HG02798 (cell line): ENCODE results near the gene NFATC2.

ENCODE experiments used
- ATAC-seq: cut with Tn5 transposase; IDR thresholded peaks from one replicate; pipeline ENCODE4 v1.9.1; 2021; ENCODE audit warnings: mild to moderate bottlenecking; ENCODE audit not compliant: unreplicated experiment, poor library complexity

Gene NFATC2

DNA sequence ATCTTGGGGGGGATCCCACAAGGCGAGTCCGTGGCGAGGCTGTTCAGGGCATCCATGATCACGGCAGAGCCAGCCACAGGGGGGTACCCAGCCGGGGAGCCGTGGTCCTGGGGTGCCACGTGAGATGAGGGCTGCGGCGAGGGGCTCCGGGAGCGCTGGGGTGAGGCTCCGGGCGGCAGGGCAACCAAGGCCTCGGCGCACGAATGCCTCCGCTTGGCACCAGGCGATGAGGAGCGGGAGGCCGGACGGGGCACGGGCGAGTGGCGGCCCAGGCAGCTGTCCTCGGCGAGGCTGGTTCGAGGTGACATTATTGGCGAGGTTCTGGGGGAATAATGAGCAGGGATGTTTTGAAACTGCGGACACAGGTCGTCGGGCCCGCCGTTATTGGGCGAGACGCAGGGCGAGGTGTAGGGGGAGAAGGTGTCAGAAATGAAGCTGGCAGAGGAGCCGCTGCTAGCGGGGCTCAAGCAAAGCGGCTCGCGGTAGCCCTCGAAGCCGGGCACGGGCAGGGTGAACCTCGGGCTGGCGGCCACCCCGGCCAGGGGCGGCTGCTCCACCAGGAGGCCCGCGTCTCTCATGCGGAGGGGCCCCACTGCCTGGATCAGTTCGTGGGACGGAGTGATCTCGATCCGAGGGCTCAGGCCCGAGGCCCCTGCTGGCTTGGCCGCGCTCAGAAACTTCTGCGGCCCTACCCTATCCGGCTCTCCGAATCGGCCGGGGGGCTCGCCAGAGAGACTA lies 19.1 kb downstream of the NFATC2 start:
- ATAC-seq: no peak

DNA sequence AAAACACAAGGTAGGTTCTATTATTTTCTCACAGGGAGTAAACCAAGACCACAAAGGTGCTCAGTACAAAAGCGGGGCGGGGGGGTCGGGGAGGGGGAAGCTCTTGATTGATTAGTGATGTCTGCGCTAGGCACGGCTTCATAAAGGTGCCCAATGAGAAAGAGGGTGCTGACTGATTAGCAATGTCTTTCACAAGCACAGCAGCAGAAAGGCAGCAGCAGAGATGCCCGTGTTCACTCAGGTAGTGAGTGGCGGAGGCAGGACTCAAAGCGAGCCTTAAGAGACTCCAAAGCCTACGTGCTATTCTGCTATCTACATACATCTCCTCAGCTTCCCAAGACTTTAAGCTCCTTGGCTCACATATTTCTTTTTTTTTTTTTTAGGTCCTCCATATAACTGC lies 20.3 kb downstream of the NFATC2 start:
- no peak for ATAC-seq

DNA sequence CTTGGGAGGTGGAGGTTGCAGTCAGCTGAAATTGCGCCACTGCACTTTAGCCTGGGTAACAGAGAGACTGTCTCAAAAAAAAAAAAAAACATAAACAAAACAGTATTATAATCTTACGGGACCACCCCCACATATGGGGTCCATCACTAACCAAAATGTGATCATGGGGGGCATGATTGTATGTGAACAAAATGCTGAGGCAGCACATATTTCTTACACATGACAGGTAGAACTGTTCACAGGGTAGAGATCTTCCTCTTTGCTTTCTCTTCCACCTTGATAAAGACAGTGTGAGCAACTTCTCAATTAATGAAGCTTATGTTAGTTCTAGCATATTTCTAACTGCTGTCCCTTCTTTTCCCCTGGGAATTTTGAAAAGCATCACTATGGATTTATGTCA lies 24.7 kb downstream of the NFATC2 start:
- ATAC-seq: no peak

DNA sequence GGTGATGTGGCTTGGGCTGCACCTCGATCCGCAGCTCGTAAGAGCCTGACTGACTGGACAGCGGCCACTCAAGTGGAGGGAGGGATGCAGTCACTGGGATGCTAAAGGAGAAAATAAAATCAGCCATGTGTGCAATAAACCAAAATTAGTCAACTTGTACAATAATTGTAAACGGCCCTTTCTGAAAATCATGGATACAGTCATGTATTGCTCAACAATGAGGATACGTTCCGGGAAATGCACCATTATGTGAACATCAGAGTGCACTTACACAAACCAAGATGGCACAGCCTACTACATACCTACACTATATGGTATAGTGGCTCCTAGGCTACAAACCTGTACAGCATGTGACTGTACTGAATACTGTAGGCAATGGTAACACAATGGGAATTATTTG lies 25.7 kb downstream of the NFATC2 start:
- no peak for ATAC-seq

DNA sequence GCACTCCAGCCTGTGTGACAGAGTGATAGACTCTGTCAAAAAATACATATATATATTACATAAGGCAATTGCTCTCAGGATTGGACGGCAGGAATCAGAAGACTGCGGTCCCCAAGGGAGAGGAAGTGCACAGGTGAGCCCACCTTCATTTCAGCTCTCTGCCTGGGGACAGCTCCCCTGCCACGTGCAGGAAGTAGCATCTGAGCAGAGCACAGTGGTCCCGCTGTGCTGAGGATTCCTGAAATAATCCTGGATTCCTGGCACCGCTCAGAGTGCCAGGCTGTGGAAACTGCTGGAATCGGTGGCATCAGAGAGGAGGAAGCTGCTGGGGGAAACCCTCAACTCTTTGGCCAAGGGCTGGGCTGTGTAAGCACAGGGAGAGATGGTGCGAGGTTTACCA lies 27.7 kb downstream of the NFATC2 start:
- no peak for ATAC-seq

DNA sequence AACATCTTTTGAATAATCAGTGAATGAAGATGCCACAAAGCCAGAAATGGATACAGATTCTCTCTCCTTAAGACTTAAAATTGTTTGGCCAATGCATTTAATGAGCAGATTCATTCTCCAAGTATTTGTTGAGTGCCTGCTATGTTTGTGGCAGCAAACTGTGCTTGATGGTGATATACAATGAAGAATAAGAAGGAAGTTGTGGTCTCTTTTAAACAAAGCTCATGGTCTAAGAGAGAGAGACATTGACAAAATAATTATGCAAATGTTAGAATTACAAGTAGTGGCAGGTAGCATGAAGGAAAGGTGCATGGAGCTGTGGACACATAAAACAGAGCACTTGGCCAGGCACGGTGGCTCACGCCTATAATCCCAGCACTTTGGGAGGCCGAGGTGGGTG lies 28.3 kb downstream of the NFATC2 start:
- no peak for ATAC-seq

DNA sequence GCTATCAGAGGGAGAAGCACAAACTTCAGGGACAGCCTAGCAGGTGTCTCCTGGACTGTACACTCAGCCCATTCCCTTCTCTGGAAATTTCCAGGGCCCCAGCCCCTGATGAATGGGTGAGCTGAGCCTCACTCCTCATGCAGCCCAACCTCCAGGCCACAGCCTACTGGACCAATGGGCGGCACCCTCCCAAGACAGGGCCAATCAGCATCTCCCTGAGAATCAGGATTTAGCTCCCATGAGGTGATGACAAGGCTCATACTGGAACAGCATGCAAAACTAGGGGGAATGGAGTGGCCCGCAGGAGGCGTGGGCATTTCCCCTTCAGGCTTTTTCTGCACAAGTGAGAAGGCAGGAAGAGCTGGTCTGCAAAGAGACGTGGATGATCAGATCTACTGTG lies 29.0 kb downstream of the NFATC2 start:
- no peak for ATAC-seq

DNA sequence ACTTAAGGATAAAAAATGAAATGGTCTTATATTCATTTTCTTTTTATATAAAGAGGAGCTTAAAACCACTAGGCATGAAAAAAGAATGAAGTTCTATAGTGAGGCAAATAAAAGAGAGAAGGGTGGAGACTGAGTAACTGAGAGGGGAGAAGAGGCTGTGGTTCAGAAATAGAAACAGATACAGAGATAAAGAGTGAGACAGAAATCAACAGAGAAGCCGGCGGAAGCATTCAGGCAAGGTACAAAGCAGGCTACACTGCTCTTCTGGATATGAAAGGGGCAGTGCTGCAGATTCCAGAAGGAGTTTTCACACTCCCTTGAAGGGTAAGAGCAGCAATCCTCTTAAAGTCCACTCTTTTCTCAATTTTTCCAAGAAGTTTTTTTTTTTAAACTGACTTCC lies 29.9 kb downstream of the NFATC2 start:
- no peak for ATAC-seq

DNA sequence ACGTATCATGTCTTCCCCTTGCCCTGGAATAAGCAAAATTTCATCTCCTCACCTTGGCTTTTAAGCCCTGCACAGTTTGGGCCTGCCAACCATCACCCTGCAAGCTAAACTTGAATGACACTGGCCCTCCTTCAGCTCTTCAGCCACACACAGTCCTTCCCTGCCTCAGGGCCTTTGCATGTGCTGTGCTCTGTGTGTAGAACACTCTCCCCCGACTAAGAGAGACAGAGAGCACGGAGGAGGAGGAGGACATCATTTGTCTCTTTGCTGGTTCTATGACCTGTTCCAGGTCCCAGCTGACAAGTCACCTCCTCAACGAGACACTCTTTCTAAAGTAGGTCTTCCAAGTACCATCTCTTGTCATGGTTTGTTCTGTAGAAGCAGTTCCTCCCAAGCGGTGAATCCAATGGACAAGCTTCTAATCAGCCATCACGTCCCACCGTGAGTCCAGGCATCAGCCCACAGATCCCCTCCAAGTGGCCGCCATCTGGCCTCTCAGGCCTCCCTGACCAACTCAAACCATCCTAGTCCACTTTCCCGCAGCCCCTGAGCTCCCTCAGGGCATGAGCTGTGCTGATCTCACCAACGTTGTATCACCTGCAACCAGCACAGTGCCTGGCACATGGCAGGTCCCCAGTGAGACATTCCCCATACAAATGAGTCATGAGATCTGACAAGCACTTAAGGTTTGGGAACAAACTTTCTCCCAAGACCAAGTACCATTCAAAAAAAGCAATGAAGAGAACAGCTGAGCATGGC lies 30.5 kb downstream of the NFATC2 start:
- ATAC-seq: no peak

DNA sequence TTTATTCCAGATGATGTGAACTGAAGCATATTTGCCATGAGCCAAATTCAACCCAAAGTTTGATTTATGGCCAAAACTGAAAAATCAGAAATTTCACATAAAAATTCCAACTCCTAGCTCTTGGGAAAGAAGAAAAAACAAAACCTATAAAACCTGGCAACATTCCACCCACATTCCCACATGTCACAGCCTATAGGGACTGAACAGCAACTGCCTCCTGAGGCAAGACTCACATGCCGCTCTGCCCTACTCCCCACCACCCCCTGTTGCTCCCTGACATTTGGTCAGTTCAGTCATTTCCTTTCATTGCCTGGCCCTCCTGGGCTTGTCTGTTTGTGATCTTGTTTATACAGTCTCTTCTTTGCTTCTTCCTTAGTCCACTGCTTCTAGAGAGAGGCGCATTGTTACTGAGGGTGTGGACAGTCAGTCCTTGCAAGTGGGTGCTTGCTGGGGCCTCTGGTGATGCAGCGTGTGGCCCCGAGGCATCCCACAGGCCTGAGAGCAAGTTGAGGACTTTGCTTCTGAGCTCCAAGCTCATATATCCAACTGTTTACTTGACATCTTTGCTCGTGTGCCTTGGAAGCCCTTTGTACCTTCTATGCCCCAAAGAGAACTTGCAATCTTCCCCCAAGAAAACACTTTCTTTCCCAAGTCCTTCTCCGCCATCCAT lies 31.4 kb downstream of the NFATC2 start:
- no peak for ATAC-seq

DNA sequence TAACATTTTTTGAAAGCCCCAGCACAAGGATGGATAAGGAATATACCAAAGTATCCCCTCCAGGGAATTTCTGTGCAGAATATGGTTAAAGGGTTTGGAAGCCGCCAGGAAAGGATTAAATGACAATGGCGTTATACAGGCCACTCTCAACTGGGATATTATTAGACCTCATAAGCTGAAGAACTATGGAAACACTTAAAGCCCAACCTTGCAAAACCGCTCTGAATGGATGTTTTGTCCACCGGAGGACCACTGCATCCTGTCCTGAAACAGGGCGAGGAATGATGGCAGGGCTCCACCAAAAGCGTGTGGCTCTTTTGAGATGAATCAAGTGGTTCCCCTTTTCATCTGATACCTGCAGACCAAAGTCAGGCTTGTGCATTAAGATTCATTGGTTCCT lies 32.4 kb downstream of the NFATC2 start:
- ATAC-seq: no peak

DNA sequence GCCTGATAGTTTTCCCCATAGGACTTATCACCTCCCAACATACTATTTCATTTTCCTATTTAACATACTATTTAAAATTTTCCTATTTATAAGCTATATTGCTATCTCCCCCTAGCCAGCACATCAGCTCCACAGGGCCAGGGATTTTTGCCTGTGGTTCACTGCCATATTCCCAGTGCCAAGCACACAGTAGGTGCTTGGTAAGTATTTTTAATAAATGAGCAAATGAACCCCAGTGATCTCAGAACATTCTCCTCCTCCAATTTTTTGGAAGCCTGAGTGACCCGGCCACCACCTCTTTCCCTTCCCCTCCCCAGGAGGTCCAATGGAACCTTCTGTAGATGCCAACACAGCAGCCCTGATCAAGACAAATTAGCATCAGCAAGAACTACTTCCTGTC lies 33.3 kb downstream of the NFATC2 start:
- no peak for ATAC-seq

DNA sequence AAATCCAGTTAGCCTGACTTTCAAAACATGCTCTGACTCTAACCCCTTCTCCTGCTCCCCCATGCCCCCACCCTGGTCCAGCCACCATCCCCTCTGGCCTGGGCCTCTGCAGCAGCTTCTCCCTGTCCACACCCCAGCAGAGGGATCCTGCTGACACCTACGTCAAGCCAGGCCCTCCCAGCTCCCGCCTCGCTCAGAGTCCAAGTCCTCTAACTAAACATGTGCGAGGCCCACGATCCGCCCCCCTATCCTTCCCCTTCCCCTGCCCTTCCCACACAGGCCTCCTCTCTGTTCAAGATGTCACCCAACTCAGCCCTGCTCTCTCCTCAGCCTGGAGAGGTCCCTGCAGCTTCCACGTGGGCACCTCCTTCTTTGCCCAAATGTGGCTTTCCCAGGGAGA lies 33.7 kb downstream of the NFATC2 start:
- ATAC-seq: no peak

DNA sequence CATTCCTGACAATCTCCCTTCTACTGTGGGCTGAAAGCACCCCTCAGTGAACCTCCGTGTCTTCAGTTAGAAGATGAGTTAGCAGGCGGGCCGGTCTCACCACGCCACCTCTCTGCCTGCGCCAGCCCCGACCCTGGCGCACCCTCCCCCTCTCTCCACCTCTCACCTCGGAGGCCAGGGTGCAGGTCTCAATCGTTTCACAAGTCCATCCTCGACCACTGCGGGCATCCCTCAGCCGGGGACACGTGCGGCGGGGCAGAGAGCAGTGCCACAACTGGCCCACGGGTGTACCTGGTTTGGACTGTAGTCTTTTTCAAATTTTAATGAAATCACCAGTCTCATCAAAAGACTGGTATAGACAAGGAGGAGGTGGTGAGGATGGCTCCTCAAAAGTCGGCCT lies 34.4 kb downstream of the NFATC2 start:
- ATAC-seq: no peak

DNA sequence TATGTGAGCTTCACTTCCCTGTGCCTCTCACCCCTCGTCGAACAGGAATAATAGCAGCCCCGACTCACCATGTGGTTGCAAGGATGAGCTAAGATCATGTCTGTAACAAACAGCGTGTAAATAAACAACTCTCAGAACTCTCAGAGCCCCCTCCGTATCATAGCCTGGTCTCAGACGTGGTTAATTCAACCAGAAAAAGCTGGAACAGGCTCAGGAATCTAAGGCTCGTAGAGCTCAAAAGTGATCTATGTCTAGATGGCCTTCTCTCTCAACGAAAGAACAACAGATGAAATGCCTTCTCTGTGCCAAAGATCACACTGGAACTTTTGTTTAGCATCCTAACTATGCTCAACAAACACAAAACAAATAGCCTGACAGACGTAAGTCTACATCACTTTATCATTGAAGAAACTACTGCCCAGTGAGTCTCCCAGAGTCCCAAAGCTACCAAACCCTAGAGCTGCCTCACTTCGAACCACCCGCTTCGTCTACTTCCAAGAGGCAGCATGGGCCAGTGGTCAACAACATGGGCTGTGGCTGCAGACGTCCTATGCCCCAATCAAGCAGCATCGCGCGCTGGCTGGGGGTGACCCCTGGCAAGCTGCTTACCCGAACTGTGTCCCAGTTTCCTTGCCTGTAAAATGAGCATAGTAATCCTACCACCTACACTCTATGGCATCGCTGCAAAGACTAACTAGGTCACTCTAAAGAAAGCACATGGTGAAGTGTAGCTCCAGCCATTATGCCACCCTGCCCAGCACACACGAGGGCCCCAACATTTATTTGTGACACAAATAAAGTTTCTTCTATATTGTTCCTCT lies 35.1 kb downstream of the NFATC2 start:
- ATAC-seq: no peak

DNA sequence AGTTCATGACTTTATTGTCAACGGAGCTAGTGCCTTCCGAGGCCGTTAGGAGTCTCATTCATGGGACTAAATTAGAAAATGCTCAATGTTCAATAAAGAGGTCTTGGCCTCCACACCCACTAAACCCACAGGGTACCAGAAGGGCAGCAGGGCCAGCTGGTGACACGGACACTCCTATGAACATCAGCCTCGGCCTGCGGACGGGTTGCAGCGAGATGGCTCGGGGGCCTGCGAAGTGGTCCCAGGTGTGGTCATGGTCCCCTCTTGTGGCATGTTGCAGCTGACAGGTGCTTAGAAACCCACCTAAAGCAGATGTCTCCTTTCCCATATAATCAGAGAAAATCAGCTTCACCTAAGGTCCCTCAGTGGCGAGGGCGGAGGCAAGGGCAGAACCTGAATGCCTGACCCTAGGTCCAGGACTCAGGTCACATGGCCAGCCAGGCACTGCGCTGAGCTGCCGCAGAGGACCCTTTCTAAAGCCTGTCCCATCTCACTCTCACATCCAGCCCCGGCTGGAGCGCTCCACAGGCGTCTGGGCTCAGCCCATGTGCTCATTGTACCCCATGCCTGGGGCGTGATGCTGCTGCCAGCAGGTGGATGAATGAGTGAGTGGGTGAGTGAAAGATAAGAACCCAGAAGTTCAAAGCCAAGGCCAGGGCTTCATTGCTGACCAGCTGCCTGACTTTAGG lies 35.8 kb downstream of the NFATC2 start:
- ATAC-seq: no peak

DNA sequence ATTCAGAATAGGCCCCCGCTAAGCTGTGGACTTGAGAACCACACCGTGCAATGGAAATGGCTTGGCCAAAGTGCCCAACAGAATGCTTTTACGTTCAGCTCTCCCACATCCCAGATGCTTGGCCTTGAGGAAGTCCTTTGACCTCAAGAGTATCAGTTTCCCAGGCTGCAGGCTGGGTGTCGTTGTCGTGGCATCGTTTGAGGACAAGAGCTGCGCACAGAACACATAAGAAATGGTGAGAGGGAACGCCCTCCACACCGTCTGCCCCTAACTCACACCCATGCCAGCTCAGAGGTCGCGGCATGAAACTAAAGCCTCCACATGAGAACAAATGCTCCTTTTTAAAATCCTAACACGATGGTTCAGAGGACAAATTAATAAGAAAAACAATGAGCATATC lies 37.0 kb downstream of the NFATC2 start:
- no peak for ATAC-seq

DNA sequence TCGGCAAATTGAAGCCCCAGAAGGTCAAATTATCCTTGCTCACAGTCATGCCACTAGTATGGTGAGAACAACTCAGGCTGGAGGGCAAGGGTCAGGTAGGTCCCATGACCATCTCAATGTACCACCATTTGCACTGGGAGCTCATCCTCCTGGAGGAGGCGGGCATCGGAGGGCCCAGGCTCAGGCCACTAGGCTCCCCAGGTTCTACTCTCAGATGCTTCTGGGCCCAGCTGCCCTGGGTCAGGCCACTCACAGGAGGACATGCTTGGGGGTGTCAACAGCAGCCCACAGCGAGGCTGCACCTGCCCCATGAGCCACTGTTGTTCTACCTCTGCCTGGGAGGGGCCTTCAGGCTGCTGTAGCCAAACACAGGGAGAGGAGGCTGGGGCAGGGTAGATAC lies 39.1 kb downstream of the NFATC2 start:
- ATAC-seq: no peak

DNA sequence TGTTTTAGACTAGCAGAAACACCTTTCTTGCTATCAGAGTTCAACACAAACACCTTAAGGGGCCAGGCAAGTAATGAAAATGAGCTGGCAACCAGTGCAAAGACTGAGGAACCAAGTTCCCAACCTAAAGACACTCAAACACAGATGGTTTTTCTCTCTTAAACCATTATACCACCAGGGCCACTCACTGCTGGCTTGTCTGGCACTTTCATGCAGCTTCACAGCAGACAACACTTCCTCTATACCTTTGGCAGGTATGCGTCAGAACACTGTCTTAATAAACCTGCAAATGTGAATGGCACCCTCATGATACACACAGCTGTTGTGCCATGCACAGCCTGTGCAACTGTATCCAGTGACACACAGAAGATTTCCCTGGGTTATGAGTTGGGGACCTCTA lies 41.6 kb downstream of the NFATC2 start:
- ATAC-seq: no peak

DNA sequence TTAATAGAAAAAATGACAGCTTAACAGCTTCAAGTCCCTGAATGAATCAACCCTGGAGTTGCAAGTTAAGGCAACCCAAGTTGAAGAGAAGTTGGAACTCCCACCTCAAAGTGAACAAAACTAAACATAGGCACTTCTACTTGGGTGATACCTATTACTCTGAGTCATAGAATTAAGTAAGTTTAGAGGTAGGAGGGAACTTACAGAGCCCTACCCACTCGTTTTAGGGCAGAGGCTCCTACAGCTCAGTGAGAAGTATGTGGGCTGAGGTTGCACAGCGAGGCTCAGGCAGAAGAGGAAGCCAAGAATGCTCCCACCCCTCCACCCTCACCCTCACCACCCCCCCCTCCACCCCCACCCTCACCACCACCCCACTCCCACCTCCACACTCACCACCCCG lies 42.2 kb downstream of the NFATC2 start:
- peak; percentile 68 for ATAC-seq
